ENCODE data around the gene LITAFD.

Gene LITAFD

DNA sequence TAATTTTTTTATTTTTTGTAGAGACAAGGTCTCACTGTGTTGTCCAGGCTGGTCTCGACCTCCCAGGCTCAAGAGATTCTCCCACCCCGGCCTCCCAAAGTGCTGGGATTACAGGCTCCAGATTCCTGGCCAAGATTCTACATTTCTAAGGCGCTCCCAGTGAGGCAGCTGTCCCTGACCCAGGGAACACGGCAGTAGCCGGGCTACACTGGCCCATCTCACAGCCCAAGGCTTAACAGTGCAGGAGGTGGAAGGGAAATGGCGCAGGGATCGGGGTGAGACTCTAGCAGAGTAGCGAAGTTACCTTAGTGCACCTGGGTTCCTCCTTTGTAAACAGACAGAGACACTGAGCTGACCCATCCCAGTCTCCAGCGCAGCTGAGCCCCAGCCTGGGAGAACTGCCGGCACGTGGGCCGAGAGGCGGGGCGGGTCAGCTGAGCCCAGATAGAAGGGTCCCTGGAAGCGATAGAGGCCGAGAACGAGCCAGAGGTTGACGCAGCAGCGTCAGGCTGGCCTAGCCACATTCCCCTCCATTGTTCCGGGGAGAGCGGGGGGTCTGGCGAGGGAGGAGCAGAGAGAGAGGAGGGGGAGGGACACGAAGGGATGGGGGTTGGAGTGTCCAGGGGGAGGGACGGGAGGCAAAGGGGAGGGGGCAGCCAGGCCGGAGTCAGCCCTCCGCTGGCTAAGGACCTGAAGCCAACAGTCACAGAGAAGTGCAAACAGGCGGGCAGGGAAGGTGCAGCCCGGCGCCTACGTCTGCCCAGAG lies 15.8 kb upstream of the LITAFD start:
- Histone ChIP-seq H3K79me1 (ENCODE audit: low read length) (peaks cover 30% of the 10 kb centered on the region), H3K4me3 (ENCODE audit: low read depth, low read length) (peak overlapping the region; percentile 85), H3K18ac (ENCODE audit: low read length) (peak overlapping the region; percentile 5), H4K12ac (ENCODE audit: low read depth, low read length) (peak overlapping the region; percentile 6), H2AFZ (ENCODE audit: insufficient read depth, low read length, poor library complexity) (peak overlapping the region; percentile 26), H3K27ac (ENCODE audit: low read depth, low read length) (peak overlapping the region; percentile 88), H2BK120ac (ENCODE audit: insufficient read depth, low read length, poor library complexity) (peak overlapping the region; percentile 87), H2AK5ac (ENCODE audit: low read length) (no peak overlapping the region), H2BK5ac (ENCODE audit: low read depth, low read length, poor library complexity) (peak overlapping the region; percentile 77), H2BK12ac (ENCODE audit: low read length) (no peak overlapping the region), H3K9me3 (ENCODE audit: insufficient read depth, low read depth, low read length) (no peaks in the 10 kb centered on the region), H3K9ac (ENCODE audit: low read length) (peak overlapping the region; percentile 95), H3K23ac (ENCODE audit: low read length) (no peak overlapping the region), H3K27me3 (ENCODE audit: insufficient read depth, low read length) (no peaks in the 10 kb centered on the region), H3K79me2 (ENCODE audit: control insufficient read depth, insufficient read depth, low read length, poor library complexity) (peaks cover 49% of the 10 kb centered on the region), H3K4ac (ENCODE audit: low read depth, low read length) (peak overlapping the region; percentile 93), H3K14ac (ENCODE audit: low read length) (peak overlapping the region; percentile 90), H3K36me3 (ENCODE audit: control insufficient read depth in 1 of 2, insufficient read depth in 2 of 2, low read length in 2 of 2) (peaks cover 11 to 14% of the 10 kb centered on the region in 2 experiments), H4K8ac (ENCODE audit: low read depth, low read length) (no peak overlapping the region), H4K91ac (ENCODE audit: low read depth, low read length) (no peak overlapping the region), H3K4me1 (ENCODE audit: control insufficient read depth in 1 of 2, insufficient read depth in 2 of 2, low read length in 2 of 2) (peaks cover 38 to 46% of the 10 kb centered on the region in 2 experiments), H3K4me2 (ENCODE audit: low read length) (peak overlapping the region; percentile 96)
- no peak for DNase-seq
- WGBS (ENCODE audit: extremely low coverage, insufficient coverage, insufficient read length) = no CpG with 5 or more reads among the region's 30 CpGs

DNA sequence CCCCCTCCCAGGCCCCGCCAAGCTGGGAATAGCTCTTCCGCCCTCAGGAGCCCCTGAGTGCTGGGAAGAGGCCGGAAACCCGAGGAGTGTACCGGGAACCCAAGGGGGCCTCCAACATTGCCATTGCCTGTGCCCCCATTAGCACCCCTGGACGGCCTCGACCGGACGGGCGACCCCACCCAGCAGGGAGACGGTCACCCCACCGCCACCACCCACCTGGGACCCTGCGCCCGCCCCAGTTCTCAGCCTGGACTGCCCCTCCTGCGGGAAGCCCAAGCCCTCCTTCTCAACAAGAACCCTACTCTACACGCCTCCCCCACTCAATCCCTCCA lies 15.3 kb upstream of the LITAFD start:
- Histone ChIP-seq H2BK120ac (ENCODE audit: insufficient read depth, low read length, poor library complexity) (peak overlapping the region; percentile 87), H3K79me1 (ENCODE audit: low read length) (peaks cover 30% of the 10 kb centered on the region), H3K4me2 (ENCODE audit: low read length) (peak overlapping the region; percentile 96), H3K27me3 (ENCODE audit: insufficient read depth, low read length) (no peaks in the 10 kb centered on the region), H4K8ac (ENCODE audit: low read depth, low read length) (peak overlapping the region; percentile 30), H4K12ac (ENCODE audit: low read depth, low read length) (peak overlapping the region; percentile 6), H3K23ac (ENCODE audit: low read length) (peak overlapping the region; percentile 17), H3K9ac (ENCODE audit: low read length) (peak overlapping the region; percentile 95), H3K9me3 (ENCODE audit: insufficient read depth, low read depth, low read length) (no peaks in the 10 kb centered on the region), H2AFZ (ENCODE audit: insufficient read depth, low read length, poor library complexity) (peak overlapping the region; percentile 26), H3K4me3 (ENCODE audit: low read depth, low read length) (peak overlapping the region; percentile 85), H3K79me2 (ENCODE audit: control insufficient read depth, insufficient read depth, low read length, poor library complexity) (peaks cover 45% of the 10 kb centered on the region), H3K4me1 (ENCODE audit: control insufficient read depth in 1 of 2, insufficient read depth in 2 of 2, low read length in 2 of 2) (peaks cover 33 to 42% of the 10 kb centered on the region in 2 experiments), H3K14ac (ENCODE audit: low read length) (peak overlapping the region; percentile 90), H3K18ac (ENCODE audit: low read length) (peak overlapping the region; percentile 71), H2AK5ac (ENCODE audit: low read length) (peak overlapping the region; percentile 87), H3K36me3 (ENCODE audit: control insufficient read depth in 1 of 2, insufficient read depth in 2 of 2, low read length in 2 of 2) (peaks cover 9 to 11% of the 10 kb centered on the region in 2 experiments), H2BK5ac (ENCODE audit: low read depth, low read length, poor library complexity) (peak overlapping the region; percentile 77), H4K91ac (ENCODE audit: low read depth, low read length) (peak overlapping the region; percentile 91), H3K27ac (ENCODE audit: low read depth, low read length) (peak overlapping the region; percentile 88), H2BK12ac (ENCODE audit: low read length) (no peak overlapping the region), H3K4ac (ENCODE audit: low read depth, low read length) (peak overlapping the region; percentile 93)
- WGBS (ENCODE audit: extremely low coverage, insufficient coverage, insufficient read length) = no CpG with 5 or more reads among the region's 16 CpGs
- no peak for DNase-seq

DNA sequence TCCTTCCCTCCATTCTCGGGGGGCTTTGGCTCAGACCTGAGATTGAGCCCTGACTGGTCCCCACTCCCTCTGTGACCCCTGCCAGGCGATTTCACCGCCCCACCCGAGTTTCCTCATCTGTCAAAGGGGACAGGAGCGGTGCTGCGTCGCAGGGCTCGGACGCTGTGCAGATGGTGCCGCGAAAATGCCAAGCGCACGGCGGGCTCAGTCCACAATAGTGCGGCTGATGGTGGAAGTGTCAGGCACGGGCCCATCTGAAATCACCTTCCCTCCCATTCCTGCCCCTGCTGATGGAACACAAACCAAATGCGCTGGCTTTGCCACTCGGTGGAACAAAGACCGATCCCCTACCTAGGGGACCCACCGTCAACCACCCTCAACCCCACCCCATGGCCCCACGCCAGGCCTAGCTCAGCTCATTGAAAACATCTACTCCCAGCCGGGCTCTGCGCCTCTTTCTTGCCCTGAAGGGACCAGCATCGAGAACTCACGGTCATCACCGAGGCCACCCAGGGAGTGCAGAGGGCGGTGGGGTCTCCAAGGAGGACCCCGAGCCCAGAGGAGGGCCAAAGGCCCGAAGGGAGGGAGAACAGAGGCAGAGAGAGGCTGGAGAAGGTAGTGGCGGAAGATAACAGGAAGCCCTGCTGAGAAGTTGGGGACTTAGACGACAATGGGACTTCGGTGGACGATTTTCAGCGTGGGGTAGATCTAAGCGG lies 14.8 kb upstream of the LITAFD start:
- Histone ChIP-seq H3K79me1 (ENCODE audit: low read length) (peaks cover 30% of the 10 kb centered on the region), H3K27ac (ENCODE audit: low read depth, low read length) (peak overlapping the region; percentile 88), H2BK120ac (ENCODE audit: insufficient read depth, low read length, poor library complexity) (peak overlapping the region; percentile 87), H2AK5ac (ENCODE audit: low read length) (peak overlapping the region; percentile 87), H2AFZ (ENCODE audit: insufficient read depth, low read length, poor library complexity) (peak overlapping the region; percentile 62), H4K8ac (ENCODE audit: low read depth, low read length) (peak overlapping the region; percentile 63), H3K4ac (ENCODE audit: low read depth, low read length) (peak overlapping the region; percentile 93), H3K36me3 (ENCODE audit: control insufficient read depth in 1 of 2, insufficient read depth in 2 of 2, low read length in 2 of 2) (peaks cover 9 to 11% of the 10 kb centered on the region in 2 experiments), H3K14ac (ENCODE audit: low read length) (peak overlapping the region; percentile 90), H3K79me2 (ENCODE audit: control insufficient read depth, insufficient read depth, low read length, poor library complexity) (peaks cover 42% of the 10 kb centered on the region), H4K12ac (ENCODE audit: low read depth, low read length) (peak overlapping the region; percentile 6), H3K23ac (ENCODE audit: low read length) (peak overlapping the region; percentile 29), H4K91ac (ENCODE audit: low read depth, low read length) (peak overlapping the region; percentile 91), H3K4me2 (ENCODE audit: low read length) (peak overlapping the region; percentile 96), H3K9ac (ENCODE audit: low read length) (peak overlapping the region; percentile 95), H3K9me3 (ENCODE audit: insufficient read depth, low read depth, low read length) (no peaks in the 10 kb centered on the region), H3K4me1 (ENCODE audit: control insufficient read depth in 1 of 2, insufficient read depth in 2 of 2, low read length in 2 of 2) (peaks cover 33 to 42% of the 10 kb centered on the region in 2 experiments), H2BK12ac (ENCODE audit: low read length) (peak overlapping the region; percentile 34), H3K4me3 (ENCODE audit: low read depth, low read length) (peak overlapping the region; percentile 85), H2BK5ac (ENCODE audit: low read depth, low read length, poor library complexity) (peak overlapping the region; percentile 77), H3K18ac (ENCODE audit: low read length) (peak overlapping the region; percentile 71), H3K27me3 (ENCODE audit: insufficient read depth, low read length) (no peaks in the 10 kb centered on the region)
- no CpG with 5 or more reads among the region's 35 CpGs for WGBS (ENCODE audit: extremely low coverage, insufficient coverage, insufficient read length)
- no peak for DNase-seq

DNA sequence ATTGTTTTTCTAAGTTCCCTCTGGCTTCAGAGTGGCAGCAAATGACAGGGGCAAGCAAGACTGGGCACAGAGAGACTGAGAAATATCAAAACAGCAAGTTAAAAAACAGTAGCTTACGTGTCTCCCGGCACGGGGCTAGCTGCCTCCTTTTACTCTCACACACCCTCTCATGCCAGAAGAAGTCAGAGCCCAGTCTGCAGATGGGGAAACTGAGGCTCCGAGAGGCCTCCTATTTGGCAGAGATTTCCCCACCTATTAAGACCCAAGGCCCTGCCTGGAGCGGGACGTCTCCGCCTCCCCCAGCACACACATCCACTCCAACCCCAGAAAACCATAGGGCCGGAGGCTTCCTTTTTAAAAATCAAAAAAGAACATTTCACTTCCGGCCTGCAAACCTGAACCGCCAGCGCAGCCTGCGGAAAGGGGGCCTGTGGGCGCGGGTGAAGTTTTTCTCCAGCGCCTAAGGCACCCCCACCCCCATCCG lies 14.2 kb upstream of the LITAFD start:
- Histone ChIP-seq H3K4me3 (ENCODE audit: low read depth, low read length) (peak overlapping the region; percentile 85), H3K27ac (ENCODE audit: low read depth, low read length) (peak overlapping the region; percentile 88), H2BK12ac (ENCODE audit: low read length) (peak overlapping the region; percentile 25), H3K79me2 (ENCODE audit: control insufficient read depth, insufficient read depth, low read length, poor library complexity) (peaks cover 37% of the 10 kb centered on the region), H4K8ac (ENCODE audit: low read depth, low read length) (peak overlapping the region; percentile 63), H2AK5ac (ENCODE audit: low read length) (peak overlapping the region; percentile 58), H3K23ac (ENCODE audit: low read length) (no peak overlapping the region), H3K18ac (ENCODE audit: low read length) (peak overlapping the region; percentile 71), H3K79me1 (ENCODE audit: low read length) (peaks cover 30% of the 10 kb centered on the region), H3K9ac (ENCODE audit: low read length) (peak overlapping the region; percentile 95), H3K36me3 (ENCODE audit: control insufficient read depth in 1 of 2, insufficient read depth in 2 of 2, low read length in 2 of 2) (peaks cover 9 to 11% of the 10 kb centered on the region in 2 experiments), H3K27me3 (ENCODE audit: insufficient read depth, low read length) (no peaks in the 10 kb centered on the region), H3K9me3 (ENCODE audit: insufficient read depth, low read depth, low read length) (no peaks in the 10 kb centered on the region), H4K12ac (ENCODE audit: low read depth, low read length) (peak overlapping the region; percentile 54), H4K91ac (ENCODE audit: low read depth, low read length) (peak overlapping the region; percentile 91), H2BK5ac (ENCODE audit: low read depth, low read length, poor library complexity) (peak overlapping the region; percentile 77), H3K14ac (ENCODE audit: low read length) (peak overlapping the region; percentile 90), H3K4me2 (ENCODE audit: low read length) (peak overlapping the region; percentile 96), H2AFZ (ENCODE audit: insufficient read depth, low read length, poor library complexity) (peak overlapping the region; percentile 19), H2BK120ac (ENCODE audit: insufficient read depth, low read length, poor library complexity) (peak overlapping the region; percentile 87), H3K4me1 (ENCODE audit: control insufficient read depth in 1 of 2, insufficient read depth in 2 of 2, low read length in 2 of 2) (peaks cover 29 to 37% of the 10 kb centered on the region in 2 experiments), H3K4ac (ENCODE audit: low read depth, low read length) (peak overlapping the region; percentile 93)
- no peak for DNase-seq
- no CpG with 5 or more reads among the region's 16 CpGs for WGBS (ENCODE audit: extremely low coverage, insufficient coverage, insufficient read length)

Data from trophoblast cell (in vitro differentiated cells and primary cell).